ENCODE results near the gene MRPS24.

GRCh38 chr7:43914795-43915194 is 45.5 kb upstream of the MRPS24 start:
- TF ChIP-seq POLR2A (IDR thresholded peaks at IDR 0.05; ENCODE audit: low read depth, low read length) (no peak), POLR2AphosphoS5 (IDR thresholded peaks at IDR 0.05; ENCODE audit: low read depth, low read length) (no peak)

Data from GM12892 (cell line).